ENCODE measurements around the gene DSCAML1. TPM values are rescaled to one million over a fixed set of nuclear protein-coding genes. Genes with fewer than 3 reads are reported as not detected.
"Not testable (repeated sequence)": the region's sequence is repeated elsewhere in the genome, so short reads cannot be mapped to it uniquely, and the experiment has no call there.

DSCAML1 gene
- total RNA-seq, 2 donors from 2014 or later, result 0.67 to 1.3 TPM

GRCh38 chr11:117766576-117766975, 30.4 kb downstream of the DSCAML1 start:
- TF ChIP-seq CTCF (IDR thresholded peaks at IDR 0.05), result no peak
- no peak for DNase-seq (ENCODE audit: low spot score)
- Histone ChIP-seq H3K27ac (no peak overlapping the region), H3K4me3 (no peak overlapping the region), H3K36me3 (no peaks in the 10 kb centered on the region), H3K4me1 (no peaks in the 10 kb centered on the region), H3K27me3 (no peaks in the 10 kb centered on the region), H3K9me3 (no peaks in the 10 kb centered on the region)

GRCh38 chr11:117766026-117766425, 31.0 kb downstream of the DSCAML1 start:
- no peaks in the 10 kb centered on the region for H3K27me3 ChIP-seq
- no peaks in the 10 kb centered on the region for H3K9me3 ChIP-seq
- H3K4me3 ChIP-seq, result no peak overlapping the region
- no peak for DNase-seq (ENCODE audit: low spot score)
- H3K27ac ChIP-seq, result no peak overlapping the region
- no peaks in the 10 kb centered on the region for H3K36me3 ChIP-seq
- TF ChIP-seq CTCF (IDR thresholded peaks at IDR 0.05), result no peak
- no peaks in the 10 kb centered on the region for H3K4me1 ChIP-seq

- H3K4me3 ChIP-seq, result no peak overlapping the region
- no peaks in the 10 kb centered on the region for H3K4me1 ChIP-seq
- H3K27me3 ChIP-seq, result no peaks in the 10 kb centered on the region
- H3K27ac ChIP-seq, result no peak overlapping the region
- no peak for DNase-seq (ENCODE audit: low spot score)
- no peaks in the 10 kb centered on the region for H3K9me3 ChIP-seq
- H3K36me3 ChIP-seq, result no peaks in the 10 kb centered on the region
- no peak for TF ChIP-seq CTCF (IDR thresholded peaks at IDR 0.05)
Measured at GRCh38 chr11:117765068-117765467, 31.9 kb downstream of the DSCAML1 start.

- H3K27me3 ChIP-seq; H3K4me1 ChIP-seq; H3K4me3 ChIP-seq; H3K9me3 ChIP-seq; DNase-seq (ENCODE audit: low spot score); H3K36me3 ChIP-seq; H3K27ac ChIP-seq: not testable (repeated sequence)
Measured at GRCh38 chr11:117763465-117763864, 33.6 kb downstream of the DSCAML1 start.

- H3K36me3 ChIP-seq, result no peaks in the 10 kb centered on the region
- DNase-seq (ENCODE audit: low spot score), result no peak
Measured at GRCh38 chr11:117761993-117762392, 35.0 kb downstream of the DSCAML1 start.

GRCh38 chr11:117759305-117759704, 37.7 kb downstream of the DSCAML1 start:
- H3K9me3 ChIP-seq, result no peaks in the 10 kb centered on the region
- no peak for TF ChIP-seq CTCF (IDR thresholded peaks at IDR 0.05)
- no peaks in the 10 kb centered on the region for H3K4me1 ChIP-seq
- no peaks in the 10 kb centered on the region for H3K27me3 ChIP-seq
- no peaks in the 10 kb centered on the region for H3K36me3 ChIP-seq
- DNase-seq (ENCODE audit: low spot score), result no peak
- H3K4me3 ChIP-seq, result no peak overlapping the region
- no peak overlapping the region for H3K27ac ChIP-seq

More at GRCh38 chr11:117761993-117762392, 35.0 kb downstream of the DSCAML1 start:
- no peak overlapping the region for H3K27ac ChIP-seq
- no peaks in the 10 kb centered on the region for H3K4me1 ChIP-seq
- H3K4me3 ChIP-seq, result no peak overlapping the region
- H3K27me3 ChIP-seq, result no peaks in the 10 kb centered on the region
- TF ChIP-seq CTCF (IDR thresholded peaks at IDR 0.05), result no peak
- no peaks in the 10 kb centered on the region for H3K9me3 ChIP-seq

Measured in right atrium auricular region (tissue), 2 donors.